H9 (cell line): ENCODE measurements around the gene RASGRF2. TPM values are rescaled to one million over a fixed set of nuclear protein-coding genes. Genes with fewer than 3 reads are reported as not detected.

Source experiments
- DNase-seq: peaks from one replicate; pipeline ENCODE4 v3.0.0-alpha.2; 2017
- H2AFZ ChIP-seq: one replicate; pipeline ENCODE4 v1.6.1; 2013; ENCODE audit warnings: mild to moderate bottlenecking, low read length, control low read depth, moderate library complexity
- H2AK5ac ChIP-seq: 2 replicates; pipeline ENCODE4 v1.6.1; 2013; ENCODE audit warnings: low read length, control low read depth, mixed read lengths; ENCODE audit not compliant: insufficient read length
- H2BK120ac ChIP-seq: one replicate; pipeline ENCODE4 v1.6.1; 2013; ENCODE audit warnings: low read depth, mild to moderate bottlenecking, low read length, control low read depth, inconsistent platforms; ENCODE audit not compliant: poor library complexity, severe bottlenecking
- H2BK12ac ChIP-seq: 2 replicates; pipeline ENCODE4 v1.6.1; 2013; ENCODE audit warnings: low read length, control low read depth, mixed read lengths, low read depth; ENCODE audit not compliant: insufficient read length
- H2BK15ac ChIP-seq: 2 replicates; pipeline ENCODE4 v1.6.1; 2013; ENCODE audit warnings: low read depth, low read length, control low read depth
- H2BK20ac ChIP-seq: one replicate; pipeline ENCODE4 v1.6.1; 2013; ENCODE audit warnings: low read depth, mild to moderate bottlenecking, low read length, control low read depth, inconsistent platforms; ENCODE audit not compliant: poor library complexity, severe bottlenecking
- H2BK5ac ChIP-seq: 2 replicates; pipeline ENCODE4 v1.6.1; 2013; ENCODE audit warnings: low read length, control low read depth, mixed read lengths; ENCODE audit not compliant: insufficient read length
- H3K14ac ChIP-seq: 2 replicates; pipeline ENCODE4 v1.6.1; 2013; ENCODE audit warnings: low read length, control low read depth; ENCODE audit not compliant: insufficient read depth
- H3K18ac ChIP-seq: 2 replicates; pipeline ENCODE4 v1.6.1; 2013; ENCODE audit warnings: low read depth, mild to moderate bottlenecking, mixed read lengths, low read length, control low read depth; ENCODE audit not compliant: insufficient read length
- H3K23ac ChIP-seq: 2 replicates; pipeline ENCODE4 v1.6.1; 2013; ENCODE audit warnings: low read length, control low read depth, mixed read lengths, low read depth; ENCODE audit not compliant: insufficient read length
- H3K23me2 ChIP-seq: 2 replicates; pipeline ENCODE4 v1.6.1; 2013; ENCODE audit warnings: low read depth, mild to moderate bottlenecking, mixed read lengths, low read length, control low read depth; ENCODE audit not compliant: insufficient read length, poor library complexity, severe bottlenecking
- H3K27ac ChIP-seq: 2 replicates; pipeline ENCODE4 v1.5.1; 2013; ENCODE audit warnings: low read length, control low read depth, mixed read lengths, low read depth; ENCODE audit not compliant: insufficient read length
- H3K27me3 ChIP-seq: 2 replicates; pipeline ENCODE4 v1.6.1; 2013; ENCODE audit warnings: low read length, control low read depth, inconsistent platforms; ENCODE audit not compliant: insufficient read depth
- H3K4ac ChIP-seq: 2 replicates; pipeline ENCODE4 v1.6.1; 2013; ENCODE audit warnings: low read depth, mild to moderate bottlenecking, control low read depth, inconsistent platforms, low read length, moderate library complexity
- H3K4me1 ChIP-seq: 2 replicates; pipeline ENCODE4 v1.6.1; 2013; ENCODE audit warnings: low read length, control low read depth, inconsistent platforms; ENCODE audit not compliant: insufficient read depth
- H3K4me2 ChIP-seq: 2 replicates; pipeline ENCODE4 v1.6.1; 2013; ENCODE audit warnings: low read length, control low read depth, mixed read lengths; ENCODE audit not compliant: insufficient read length, insufficient read depth
- H3K56ac ChIP-seq: 2 replicates; pipeline ENCODE4 v1.6.1; 2013; ENCODE audit warnings: low read depth, mild to moderate bottlenecking, mixed read lengths, low read length, control low read depth; ENCODE audit not compliant: insufficient read length
- H3K79me1 ChIP-seq: 2 replicates; pipeline ENCODE4 v1.6.1; 2013; ENCODE audit warnings: low read depth, mild to moderate bottlenecking, moderate library complexity, low read length, control low read depth, inconsistent platforms; ENCODE audit not compliant: insufficient read depth, poor library complexity, severe bottlenecking
- H3K79me2 ChIP-seq: 2 replicates; pipeline ENCODE4 v1.6.1; 2013; ENCODE audit warnings: low read length, control low read depth, inconsistent platforms; ENCODE audit not compliant: insufficient read depth
- H3K9ac ChIP-seq: 2 replicates; pipeline ENCODE4 v1.6.1; 2013; ENCODE audit warnings: low read length, control low read depth, mixed read lengths; ENCODE audit not compliant: insufficient read length; ENCODE audit errors: extremely low read depth
- H3K9me3 ChIP-seq: one replicate; pipeline ENCODE4 v1.6.1; 2013; ENCODE audit warnings: low read depth, low read length, inconsistent platforms; ENCODE audit not compliant: control insufficient read depth
- H3T11ph ChIP-seq: one replicate; pipeline ENCODE4 v1.6.1; 2013; ENCODE audit warnings: mild to moderate bottlenecking, low read length, control low read depth, inconsistent platforms
- H4K20me1 ChIP-seq: one replicate; pipeline ENCODE4 v1.6.1; 2013; ENCODE audit not compliant: control insufficient read depth, insufficient read length, insufficient read depth
- H4K5ac ChIP-seq: 2 replicates; pipeline ENCODE4 v1.6.1; 2013; ENCODE audit warnings: low read depth, mild to moderate bottlenecking, mixed read lengths, low read length, control low read depth; ENCODE audit not compliant: insufficient read length
- H4K8ac ChIP-seq: replicated peaks from 2 replicates; pipeline ENCODE4 v1.6.1; 2013; ENCODE audit warnings: low read length, control low read depth, mixed read lengths, low read depth; ENCODE audit not compliant: insufficient read length
- H4K91ac ChIP-seq: 2 replicates; pipeline ENCODE4 v1.6.1; 2013; ENCODE audit warnings: low read depth, mild to moderate bottlenecking, moderate library complexity, mixed read lengths, low read length, control low read depth; ENCODE audit not compliant: insufficient read length
- H3K27ac Mint-ChIP-seq, 3 experiments: 2 replicates in 2 of 3; 3 replicates in 1 of 3; pipeline ENCODE4 v1.8.0; 2020 to 2021; ENCODE audit warnings: mixed read lengths in 3 of 3, mild to moderate bottlenecking in 1 of 3, moderate library complexity in 1 of 3
- H3K27me3 Mint-ChIP-seq: 2 replicates; pipeline ENCODE4 v1.8.0; 2021; ENCODE audit warnings: low read depth, mild to moderate bottlenecking, moderate library complexity, mixed read lengths
- H3K36me3 Mint-ChIP-seq, 3 experiments: 2 replicates in 2 of 3; 3 replicates in 1 of 3; pipeline ENCODE4 v1.8.0; 2020 to 2021; ENCODE audit warnings: low read depth in 3 of 3, mixed read lengths in 3 of 3; ENCODE audit not compliant: insufficient read depth in 1 of 3
- H3K4me1 Mint-ChIP-seq, 2 experiments: 2 replicates each; pipeline ENCODE4 v1.8.0; 2020; ENCODE audit warnings: mixed read lengths in 2 of 2
- H3K4me3 Mint-ChIP-seq, 2 experiments: 2 replicates in 1 of 2; 3 replicates in 1 of 2; pipeline ENCODE4 v1.8.0; 2020 to 2021; ENCODE audit warnings: mild to moderate bottlenecking in 2 of 2, mixed read lengths in 2 of 2, moderate library complexity in 1 of 2
- H3K9me3 Mint-ChIP-seq, 2 experiments: 2 replicates in 1 of 2; 3 replicates in 1 of 2; pipeline ENCODE4 v1.8.0; 2020; ENCODE audit warnings: mild to moderate bottlenecking in 2 of 2, mixed read lengths in 2 of 2, moderate library complexity in 1 of 2
- CTCF ChIP-seq: fragments of 200-600 bp; sonication (generic); conservative IDR thresholded peaks from 3 replicates; pipeline ENCODE4 v1.8.0; 2021; ENCODE audit warnings: antibody characterized with exemption, mild to moderate bottlenecking
- WGBS: extraction: QIAGEN DNeasy Blood & Tissue Kit; methylation state at CpG from one replicate; pipeline ENCODE4 v1.1.7; 2013; ENCODE audit warnings: missing lambda C conversion rate, low lambda C conversion rate, mixed read lengths; ENCODE audit not compliant: insufficient read length; ENCODE audit errors: extremely low coverage; 5-methylcytosine and 5-hydroxymethylcytosine counted together
- total RNA-seq: library from RNA; stranded (reverse); gene quantifications from 2 replicates; pipeline ENCODE4 v1.2.1, GENCODE V29; 2021

The RASGRF2 gene
- total RNA-seq, 1 experiment from 2014 or later, result 13.5 TPM

- Histone ChIP-seq H3K27ac (no peak overlapping the region), H2BK20ac (no peak overlapping the region), H3K18ac (no peak overlapping the region), H3K9me3 (no peaks in the 10 kb centered on the region), H4K8ac (no peak overlapping the region), H4K91ac (no peak overlapping the region), H3K9ac (no peak overlapping the region), H3K23ac (no peak overlapping the region), H3K4me1 (peaks cover 3% of the 10 kb centered on the region; the same call in 1 of the 2 replicates), H3K4me2 (no peak overlapping the region), H2BK15ac (no peak overlapping the region), H3K27me3 (no peaks in the 10 kb centered on the region), H3K56ac (no peak overlapping the region), H2BK120ac (no peak overlapping the region), H4K20me1 (no peaks in the 10 kb centered on the region), H2BK12ac (no peak overlapping the region), H2AFZ (no peak overlapping the region), H3K79me2 (no peaks in the 10 kb centered on the region; the same call in 1 of the 2 replicates), H3K4ac (no peak overlapping the region), H3T11ph (no peak overlapping the region), H3K23me2 (no peaks in the 10 kb centered on the region), H2AK5ac (no peak overlapping the region), H2BK5ac (no peak overlapping the region), H3K79me1 (peaks cover 3% of the 10 kb centered on the region), H4K5ac (no peak overlapping the region), H3K14ac (no peak overlapping the region)
- H3K4me1 Mint-ChIP-seq, result peaks cover 28 to 48% of the 10 kb centered on the region in 2 experiments
- H3K4me3 Mint-ChIP-seq, result no peak overlapping the region
- WGBS, result no CpG with 5 or more reads among the region's 5 CpGs
- H3K27ac Mint-ChIP-seq, result no peak overlapping the region; a peak in 1 of 7 replicates
- H3K36me3 Mint-ChIP-seq, result peaks cover 5 to 19% (median 12%) of the 10 kb centered on the region in 3 experiments; a peak in 6 of 7 replicates
- H3K9me3 Mint-ChIP-seq, result no peaks in the 10 kb centered on the region
- no peak for TF ChIP-seq CTCF
- no peak for DNase-seq
- H3K27me3 Mint-ChIP-seq, result no peaks in the 10 kb centered on the region
Measured at GRCh38 chr5:81251922-81252321, 291.8 kb downstream of the RASGRF2 start.
